HepG2 (cell line): Measurements from ENCODE around the gene ARHGEF26. TPM values are rescaled to one million over a fixed set of nuclear protein-coding genes. Genes with fewer than 3 reads are reported as not detected.

Source experiments
- CEBPB ChIP-seq: IDR thresholded peaks from 2 replicates; pipeline ENCODE4 v1.6.1; 2011; ENCODE audit warnings: low read depth, low read length, improper control_type of control experiment, borderline replicate concordance
- EHMT2 ChIP-seq: fragments of 200-600 bp; sonication (generic); IDR thresholded peaks from 2 replicates; pipeline ENCODE4 v1.7.0; 2017; ENCODE audit warnings: antibody characterized with exemption, low read depth, low read length, borderline replicate concordance
- FOXO1 ChIP-seq: sonication (generic); formaldehyde crosslinking; IDR thresholded peaks from 2 replicates; pipeline ENCODE4 v1.4.0; 2020; ENCODE audit warnings: missing genetic modification reagents
- HMGA1 ChIP-seq: sonication (generic); formaldehyde crosslinking; conservative IDR thresholded peaks from 2 replicates; pipeline ENCODE4 v1.4.0; 2020; ENCODE audit warnings: missing genetic modification reagents
- HOXD1 ChIP-seq: sonication (generic); formaldehyde crosslinking; IDR thresholded peaks from 2 replicates; pipeline ENCODE4 v1.5.0; 2020; ENCODE audit warnings: missing genetic modification reagents
- ISL2 ChIP-seq: sonication (generic); formaldehyde crosslinking; IDR thresholded peaks from 2 replicates; pipeline ENCODE4 v1.5.0; 2020; ENCODE audit warnings: missing genetic modification reagents
- KDM2A ChIP-seq: sonication (generic); formaldehyde crosslinking; IDR thresholded peaks from 2 replicates; pipeline ENCODE4 v1.4.0; 2020; ENCODE audit warnings: low read depth, missing genetic modification reagents, borderline replicate concordance
- LCORL ChIP-seq, 2 experiments: fragments of 450-650 bp in 1 of 2; sonication (generic) in 1 of 2; formaldehyde crosslinking in 1 of 2; IDR thresholded peaks; 2 replicates each; pipeline versions ENCODE4 v1.5.0 to v1.6.1; 2017 to 2020; ENCODE audit warnings: antibody characterized with exemption in 1 of 2, missing genetic modification reagents in 1 of 2
- MAZ ChIP-seq, 2 experiments: sonication (generic) in 1 of 2; formaldehyde crosslinking in 1 of 2; IDR thresholded peaks; 2 replicates each; pipeline versions ENCODE4 v1.5.0 to v1.6.1; 2012 to 2020; ENCODE audit warnings: low read depth in 2 of 2, mild to moderate bottlenecking in 2 of 2, borderline replicate concordance in 1 of 2, improper control_type of control experiment in 1 of 2, low read length in 1 of 2, missing genetic modification reagents in 1 of 2, moderate library complexity in 1 of 2
- MTA1 ChIP-seq: sonication (generic); formaldehyde crosslinking; IDR thresholded peaks from 2 replicates; pipeline ENCODE4 v1.4.0; 2020; ENCODE audit warnings: missing genetic modification reagents, mild to moderate bottlenecking, borderline replicate concordance
- SCMH1 ChIP-seq: sonication (generic); formaldehyde crosslinking; IDR thresholded peaks from 2 replicates; pipeline ENCODE4 v1.9.0; 2021; ENCODE audit warnings: missing genetic modification reagents, mild to moderate bottlenecking, borderline replicate concordance
- SIN3B ChIP-seq: fragments of 150-350 bp; IDR thresholded peaks from 2 replicates; pipeline ENCODE4 v1.6.1; 2014; ENCODE audit warnings: low read length
- SNAPC5 ChIP-seq: sonication (generic); formaldehyde crosslinking; IDR thresholded peaks from 2 replicates; pipeline ENCODE4 v1.8.1; 2023; ENCODE audit warnings: mild to moderate bottlenecking, missing genetic modification reagents, borderline replicate concordance
- SOX5 ChIP-seq: IDR thresholded peaks from 2 replicates; pipeline ENCODE4 v1.6.1; 2016; ENCODE audit warnings: borderline replicate concordance
- SPEN ChIP-seq: sonication (generic); formaldehyde crosslinking; IDR thresholded peaks from 2 replicates; pipeline ENCODE4 v1.5.1; 2020; ENCODE audit warnings: low read depth, mild to moderate bottlenecking, missing genetic modification reagents
- ZBTB8A ChIP-seq: sonication (generic); formaldehyde crosslinking; IDR thresholded peaks from 2 replicates; pipeline ENCODE4 v1.4.0; 2020; ENCODE audit warnings: mild to moderate bottlenecking, low read depth, missing genetic modification reagents, borderline replicate concordance
- ZEB1 ChIP-seq: IDR thresholded peaks from 2 replicates; pipeline ENCODE4 v1.6.1; 2012; ENCODE audit warnings: mild to moderate bottlenecking, low read depth, inconsistent platforms; ENCODE audit not compliant: insufficient replicate concordance
- ZFP82 ChIP-seq: sonication (generic); formaldehyde crosslinking; IDR thresholded peaks from 2 replicates; pipeline ENCODE4 v1.5.1; 2020; ENCODE audit warnings: mild to moderate bottlenecking, missing genetic modification reagents, borderline replicate concordance
- ZNF552 ChIP-seq: sonication (generic); formaldehyde crosslinking; IDR thresholded peaks from 2 replicates; pipeline ENCODE4 v1.9.0; 2022; ENCODE audit warnings: missing genetic modification reagents, mild to moderate bottlenecking, borderline replicate concordance
- ZNF652 ChIP-seq: IDR thresholded peaks from 2 replicates; pipeline ENCODE4 v1.6.1; 2016; ENCODE audit warnings: low read depth, borderline replicate concordance
- polyA plus RNA-seq, 8 experiments: library from polyadenylated mRNA; depleted of rRNA in 3 of 8; stranded (reverse) in 7 of 8; unstranded in 1 of 8; fragments of >200 nt; fragmentation: Illumina TruSeq in 4 of 8; extraction: Trizol in 4 of 8; gene quantifications; 2 replicates each; pipeline versions ENCODE4 v1.2.1 to v1.2.3, GENCODE V29; 2011 to 2016; ENCODE audit warnings: low read depth in 4 of 8, missing spikeins in 1 of 8, mixed read lengths in 1 of 8; ENCODE audit not compliant: insufficient read depth in 1 of 8
- total RNA-seq, 5 experiments: library from RNA; depleted of rRNA; stranded (reverse); fragments of >200 nt; fragmentation: Illumina TruSeq; extraction: Trizol; gene quantifications; 2 replicates each; pipeline ENCODE4 v1.2.3, GENCODE V29; 2016; ENCODE audit warnings: low read depth in 1 of 5
- TF ChIP-seq, protein P1 (sequence below): sonication (generic); IDR thresholded peaks from 2 replicates; pipeline ENCODE4 v1.6.1; 2016; ENCODE audit warnings: low read depth, borderline replicate concordance
- TF ChIP-seq, protein P2 (sequence below): sonication (generic); formaldehyde crosslinking; IDR thresholded peaks from 2 replicates; pipeline ENCODE4 v1.4.0; 2020; ENCODE audit warnings: mild to moderate bottlenecking, missing genetic modification reagents

ARHGEF26 gene
- total and polyA plus RNA-seq, 2 of the 13 experiments (the other 11 are each of a cell fraction or from before 2014, with no cell fraction given) = 0.74 to 6.1 TPM

DNA sequence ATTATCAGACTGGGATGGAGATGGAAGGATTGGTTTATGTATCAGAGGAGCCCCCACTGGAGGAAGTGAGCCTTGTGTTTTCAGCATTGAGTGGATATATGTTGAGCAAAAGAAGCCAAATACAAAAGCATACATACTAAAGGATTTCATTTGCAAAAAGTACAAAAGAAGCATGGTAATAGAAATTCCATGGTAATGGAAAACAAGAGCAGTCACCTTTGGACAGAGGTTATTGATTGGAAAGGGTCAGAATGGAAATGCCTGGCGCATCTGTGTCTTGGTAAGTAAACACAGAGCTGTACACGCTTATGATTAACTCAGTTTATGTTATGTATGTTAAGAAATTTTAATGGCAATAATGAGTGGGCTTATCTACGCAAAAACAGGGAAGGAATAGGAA lies 130.4 kb downstream of the ARHGEF26 start (continued):
- TF ChIP-seq SOX5 (CRISPR knock-in tag) (peak; percentile 97), EHMT2 (peak; percentile 65; the same call in 1 of the 2 replicates), ZNF652 (CRISPR knock-in tag) (0 out of 2 replicates have a peak, but pooled peaks have one; percentile 18), MAZ (IDR thresholded peaks at IDR 0.05; ENCODE audit: borderline replicate concordance, low read depth, low read length) (no peak), MAZ (CRISPR knock-in tag; IDR thresholded peaks at IDR 0.05; ENCODE audit: low read depth) (0 out of 2 replicates have a peak, but pooled peaks have one; percentile 38), SPEN (CRISPR knock-in tag) (no peak), LCORL (IDR thresholded peaks at IDR 0.05) (peak; percentile 51; the same call in 1 of the 2 replicates), LCORL (CRISPR knock-in tag; IDR thresholded peaks at IDR 0.05) (0 out of 2 replicates have a peak, but pooled peaks have one; percentile 48), HOXD1 (no peak), MTA1 (CRISPR knock-in tag) (no peak), ZFP82 (CRISPR knock-in tag) (no peak), SIN3B (no peak), SCMH1 (CRISPR knock-in tag) (no peak), CEBPB (no peak), ZNF552 (no peak), KDM2A (CRISPR knock-in tag) (no peak), SNAPC5 (CRISPR knock-in tag) (no peak), HMGA1 (CRISPR knock-in tag) (no peak), ZEB1 (peak; percentile 53), ISL2 (no peak), ZBTB8A (CRISPR knock-in tag) (no peak), FOXO1 (peak; percentile 89)
- TF ChIP-seq, protein P1, sequence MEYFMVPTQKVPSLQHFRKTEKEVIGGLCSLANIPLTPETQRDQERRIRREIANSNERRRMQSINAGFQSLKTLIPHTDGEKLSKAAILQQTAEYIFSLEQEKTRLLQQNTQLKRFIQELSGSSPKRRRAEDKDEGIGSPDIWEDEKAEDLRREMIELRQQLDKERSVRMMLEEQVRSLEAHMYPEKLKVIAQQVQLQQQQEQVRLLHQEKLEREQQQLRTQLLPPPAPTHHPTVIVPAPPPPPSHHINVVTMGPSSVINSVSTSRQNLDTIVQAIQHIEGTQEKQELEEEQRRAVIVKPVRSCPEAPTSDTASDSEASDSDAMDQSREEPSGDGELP = no peak
- TF ChIP-seq, protein P2, sequence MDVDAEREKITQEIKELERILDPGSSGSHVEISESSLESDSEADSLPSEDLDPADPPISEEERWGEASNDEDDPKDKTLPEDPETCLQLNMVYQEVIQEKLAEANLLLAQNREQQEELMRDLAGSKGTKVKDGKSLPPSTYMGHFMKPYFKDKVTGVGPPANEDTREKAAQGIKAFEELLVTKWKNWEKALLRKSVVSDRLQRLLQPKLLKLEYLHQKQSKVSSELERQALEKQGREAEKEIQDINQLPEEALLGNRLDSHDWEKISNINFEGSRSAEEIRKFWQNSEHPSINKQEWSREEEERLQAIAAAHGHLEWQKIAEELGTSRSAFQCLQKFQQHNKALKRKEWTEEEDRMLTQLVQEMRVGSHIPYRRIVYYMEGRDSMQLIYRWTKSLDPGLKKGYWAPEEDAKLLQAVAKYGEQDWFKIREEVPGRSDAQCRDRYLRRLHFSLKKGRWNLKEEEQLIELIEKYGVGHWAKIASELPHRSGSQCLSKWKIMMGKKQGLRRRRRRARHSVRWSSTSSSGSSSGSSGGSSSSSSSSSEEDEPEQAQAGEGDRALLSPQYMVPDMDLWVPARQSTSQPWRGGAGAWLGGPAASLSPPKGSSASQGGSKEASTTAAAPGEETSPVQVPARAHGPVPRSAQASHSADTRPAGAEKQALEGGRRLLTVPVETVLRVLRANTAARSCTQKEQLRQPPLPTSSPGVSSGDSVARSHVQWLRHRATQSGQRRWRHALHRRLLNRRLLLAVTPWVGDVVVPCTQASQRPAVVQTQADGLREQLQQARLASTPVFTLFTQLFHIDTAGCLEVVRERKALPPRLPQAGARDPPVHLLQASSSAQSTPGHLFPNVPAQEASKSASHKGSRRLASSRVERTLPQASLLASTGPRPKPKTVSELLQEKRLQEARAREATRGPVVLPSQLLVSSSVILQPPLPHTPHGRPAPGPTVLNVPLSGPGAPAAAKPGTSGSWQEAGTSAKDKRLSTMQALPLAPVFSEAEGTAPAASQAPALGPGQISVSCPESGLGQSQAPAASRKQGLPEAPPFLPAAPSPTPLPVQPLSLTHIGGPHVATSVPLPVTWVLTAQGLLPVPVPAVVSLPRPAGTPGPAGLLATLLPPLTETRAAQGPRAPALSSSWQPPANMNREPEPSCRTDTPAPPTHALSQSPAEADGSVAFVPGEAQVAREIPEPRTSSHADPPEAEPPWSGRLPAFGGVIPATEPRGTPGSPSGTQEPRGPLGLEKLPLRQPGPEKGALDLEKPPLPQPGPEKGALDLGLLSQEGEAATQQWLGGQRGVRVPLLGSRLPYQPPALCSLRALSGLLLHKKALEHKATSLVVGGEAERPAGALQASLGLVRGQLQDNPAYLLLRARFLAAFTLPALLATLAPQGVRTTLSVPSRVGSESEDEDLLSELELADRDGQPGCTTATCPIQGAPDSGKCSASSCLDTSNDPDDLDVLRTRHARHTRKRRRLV (CRISPR knock-in tag) = no peak
